ENCODE measurements around the gene SLC9A6.
"Not testable (repeated sequence)": the region's sequence is repeated elsewhere in the genome, so short reads cannot be mapped to it uniquely, and the experiment has no call there.

The SLC9A6 gene

DNA sequence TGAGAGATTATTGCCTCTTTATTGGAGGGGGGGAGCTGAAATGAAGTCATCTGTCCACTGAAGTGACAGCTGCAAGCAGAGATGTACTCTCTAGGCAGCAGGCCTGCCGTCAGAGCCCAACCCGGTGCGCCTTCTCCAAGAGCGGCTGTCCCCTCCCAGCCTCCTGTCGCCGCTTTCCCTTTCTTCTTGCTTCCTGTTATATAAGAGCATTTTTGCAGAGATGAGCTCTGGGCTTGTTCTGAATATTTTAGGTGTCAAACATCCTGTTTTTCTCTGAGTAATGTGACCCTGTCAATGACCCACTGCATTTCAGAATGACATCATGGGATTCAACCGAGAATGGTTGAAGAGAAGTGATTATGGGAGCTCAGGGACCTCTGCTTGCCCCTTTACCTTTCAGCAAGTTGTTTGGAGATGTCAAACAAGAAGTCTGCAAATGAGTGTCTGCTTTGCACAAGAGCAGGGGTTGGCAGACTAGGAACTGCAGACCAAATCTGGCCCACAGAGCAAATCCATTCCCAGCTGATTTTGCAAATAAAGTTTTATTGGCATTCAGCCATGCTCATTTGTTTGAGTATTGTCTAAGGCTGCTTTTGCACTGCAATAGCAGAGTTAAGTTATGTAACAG, 79.9 kb downstream of the SLC9A6 start:
- no peak for DNase-seq

DNA sequence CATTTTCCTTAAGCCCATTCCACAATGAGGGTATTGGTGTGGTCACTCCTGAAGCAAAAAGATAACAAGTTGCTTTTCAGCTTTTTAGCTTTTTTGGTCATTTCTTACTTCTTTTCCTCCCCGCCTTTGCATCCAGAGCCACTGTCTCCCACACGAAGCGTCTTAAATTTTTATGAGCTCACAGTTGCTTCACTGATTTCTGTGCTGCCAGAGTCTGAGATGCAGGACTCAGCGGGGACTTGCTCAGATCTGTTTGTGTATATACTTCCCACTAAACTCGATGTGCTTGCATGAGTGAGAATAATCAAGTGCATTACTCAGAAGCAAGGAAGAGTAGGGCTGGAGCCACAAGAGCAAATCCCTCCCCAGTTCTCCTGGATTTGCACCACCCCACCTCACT, 81.9 kb downstream of the SLC9A6 start:
- no peak for DNase-seq

DNA sequence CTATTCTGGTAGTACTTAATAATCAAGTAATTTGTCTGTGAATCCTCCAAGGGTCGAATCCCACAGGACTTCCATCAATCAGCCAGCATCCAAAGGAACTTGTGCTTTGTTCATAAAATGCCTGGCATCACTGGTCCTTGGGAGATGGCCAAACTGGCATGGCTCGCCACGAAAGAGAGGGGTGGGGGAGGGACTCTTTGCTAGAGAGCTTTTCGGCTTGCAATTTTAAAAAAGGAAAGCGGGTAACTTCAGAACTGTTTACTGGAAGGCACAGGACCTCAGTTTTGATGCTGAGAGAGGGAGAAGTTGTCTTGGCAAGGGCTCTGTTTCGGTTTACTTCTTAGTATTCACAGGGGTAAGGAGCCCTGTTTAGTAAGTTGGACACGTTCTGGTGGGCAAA, 82.7 kb downstream of the SLC9A6 start:
- DNase-seq = no peak

DNA sequence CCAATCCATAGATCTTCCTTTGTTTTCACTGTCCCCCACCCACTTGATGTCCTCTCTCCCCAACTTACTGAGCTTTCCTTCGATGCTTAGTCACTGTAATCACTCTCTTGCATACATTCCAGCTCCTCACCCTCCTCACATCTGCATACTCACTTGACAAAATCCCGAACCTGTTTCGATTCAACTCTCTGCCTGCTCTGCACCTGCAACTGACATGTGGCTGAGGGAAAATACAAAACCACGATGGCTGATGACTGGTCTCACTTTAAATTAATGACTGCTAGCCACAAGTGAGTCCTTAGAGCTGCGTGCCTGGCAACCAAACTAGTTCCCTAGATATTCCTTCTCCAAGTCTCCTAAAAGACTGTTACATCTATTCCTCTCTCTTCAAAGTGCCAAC, 91.7 kb downstream of the SLC9A6 start:
- no peak for DNase-seq

DNA sequence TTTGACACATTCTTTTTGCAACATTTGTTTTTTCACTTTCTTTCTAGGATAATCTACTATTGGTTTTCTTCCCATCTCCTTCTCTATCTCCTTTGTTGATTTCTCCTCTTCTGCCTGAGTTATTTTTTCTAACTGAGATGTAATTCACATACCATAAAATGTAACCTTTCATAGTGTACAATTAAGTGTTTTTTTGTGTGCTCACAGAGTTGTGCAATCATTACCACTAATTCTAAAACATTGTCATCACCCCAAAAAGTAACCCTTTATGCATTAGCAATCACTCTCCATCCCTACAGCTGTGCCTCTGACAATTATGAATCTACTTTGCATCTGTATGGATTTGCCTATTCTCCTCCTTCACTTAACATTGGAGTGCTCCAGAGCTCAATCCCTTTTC, 95.5 kb downstream of the SLC9A6 start:
- DNase-seq = no peak

DNA sequence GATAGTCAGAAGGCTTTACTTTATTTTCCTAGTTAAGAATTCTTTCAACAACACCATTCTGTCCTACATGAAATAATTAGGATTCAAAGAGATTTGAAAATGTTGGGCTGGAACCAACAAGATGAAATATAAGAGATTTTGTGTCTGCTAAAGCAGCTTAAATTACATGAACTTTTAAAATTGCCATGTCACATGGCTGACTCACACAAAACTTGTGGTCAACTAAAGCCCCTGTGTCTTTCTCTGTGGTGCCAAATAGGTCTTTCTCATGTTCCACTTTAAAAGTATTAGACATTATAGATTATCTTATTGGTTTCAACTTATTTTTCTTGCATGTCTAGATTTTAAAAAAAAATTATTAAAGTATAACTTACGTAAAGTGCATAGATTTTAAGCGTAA, 101.3 kb downstream of the SLC9A6 start:
- no peak for DNase-seq

DNA sequence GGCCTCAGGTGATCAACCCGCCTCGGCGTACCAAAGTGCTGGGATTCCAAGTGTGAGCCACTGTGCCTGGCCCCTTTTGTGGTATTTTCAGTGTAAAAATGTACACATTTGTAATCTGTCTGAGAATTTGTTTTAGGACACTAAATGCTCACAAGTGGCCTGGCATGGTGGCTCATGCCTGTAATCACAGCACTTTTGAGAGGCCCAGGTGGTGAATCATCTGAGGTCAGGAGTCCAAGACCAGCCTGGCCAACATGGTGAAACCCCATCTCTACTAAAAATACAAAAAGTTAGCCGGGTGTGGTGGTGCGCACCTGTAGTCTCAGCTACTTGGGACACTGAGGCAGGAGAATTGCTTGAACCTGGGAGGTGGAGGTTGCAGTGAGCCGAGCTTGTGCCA, 106.7 kb downstream of the SLC9A6 start:
- not testable (repeated sequence) for DNase-seq

DNA sequence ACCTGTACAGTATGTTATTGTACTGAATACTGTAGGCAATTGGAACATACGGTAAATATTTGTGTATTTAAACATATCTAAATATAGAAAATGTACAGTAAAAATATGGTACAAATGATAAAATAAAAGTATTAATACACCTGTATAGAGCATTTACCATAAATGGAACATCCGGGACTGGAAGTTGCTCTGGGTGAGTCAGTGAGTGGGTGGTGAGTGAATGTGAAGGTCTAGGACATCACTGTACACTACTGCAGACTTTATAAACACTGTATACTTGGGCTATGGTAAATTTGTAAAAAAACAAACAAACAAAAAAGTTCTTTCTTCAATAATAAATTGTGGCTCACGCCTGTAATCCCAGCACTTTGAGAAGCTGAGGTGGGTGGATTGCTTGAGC, 109.7 kb downstream of the SLC9A6 start:
- DNase-seq = no peak
